Head of caudate nucleus (tissue), 42 donors: ENCODE results near the gene SHC1.
"Not testable (repeated sequence)": the region's sequence is repeated elsewhere in the genome, so short reads cannot be mapped to it uniquely, and the experiment has no call there.

Experiments
- DNase-seq, 42 donors: peaks; one replicate each; pipeline versions ENCODE4 v3.0.0 to v3.0.0-alpha.2; 2020 to 2021; ENCODE audit warnings: mixed read lengths in 7 of 42
- intact Hi-C: fragments of 100-400 bp; cut with DNase I; formaldehyde crosslinking; loops from one replicate; pipeline ENCODE4 v1.15.0; 2022

Gene SHC1

GRCh38 chr1:154999571-155000410 is 29.2 kb upstream of the SHC1 start:
- intact Hi-C loops: loop anchor here (2.0 to 10.0 kb wide), 3 partner anchors 17 to 65 kb away; partner anchors contain the start of genes EFNA4 and FLAD1
- DNase-seq: peak in 3 of 42 donors; percentile 18 to 31 (median 26)

GRCh38 chr1:154998818-154999570 is 28.4 kb upstream of the SHC1 start:
- DNase-seq: peak in 41 of 42 donors; percentile 52 to 89 (median 78)
- intact Hi-C loops: no loop called here

- DNase-seq: no peak
- intact Hi-C loops: no loop called here
These were observed 27.7 kb upstream of the SHC1 start for GRCh38 chr1:154998201-154998780.

- no peak for DNase-seq
- intact Hi-C loops: no loop called here
These were observed 26.6 kb upstream of the SHC1 start for GRCh38 chr1:154996966-154997701.

GRCh38 chr1:154995301-154995983 is 24.9 kb upstream of the SHC1 start:
- intact Hi-C loops: not testable (repeated sequence)
- DNase-seq: peak in 11 of 42 donors; percentile 28 to 76 (median 61)

- no peak for DNase-seq
- intact Hi-C loops: no loop called here
These were observed 24.0 kb upstream of the SHC1 start for GRCh38 chr1:154994591-154994990.

GRCh38 chr1:154994269-154994587 is 23.7 kb upstream of the SHC1 start:
- intact Hi-C loops: no loop called here
- no peak for DNase-seq

GRCh38 chr1:154993572-154994268 is 23.2 kb upstream of the SHC1 start, which contains the start of gene LENEP:
LENEP (plus strand) TSS chr1:154993586; CDS start chr1:154993608, 22 bp downstream.
- no peak for DNase-seq
- intact Hi-C loops: no loop called here

GRCh38 chr1:154992721-154993571 is 22.4 kb upstream of the SHC1 start:
- intact Hi-C loops: no loop called here
- no peak for DNase-seq

GRCh38 chr1:154990276-154990675 is 19.7 kb upstream of the SHC1 start:
- DNase-seq: no peak

GRCh38 chr1:154989195-154989860 is 18.8 kb upstream of the SHC1 start:
- DNase-seq: no peak
- intact Hi-C loops: no loop called here

More at GRCh38 chr1:154990276-154990675, 19.7 kb upstream of the SHC1 start:
- intact Hi-C loops: no loop called here

GRCh38 chr1:154988058-154988954 is 17.8 kb upstream of the SHC1 start:
- intact Hi-C loops: no loop called here
- no peak for DNase-seq

GRCh38 chr1:154987326-154987725 is 16.8 kb upstream of the SHC1 start:
- DNase-seq: no peak
- intact Hi-C loops: no loop called here

- intact Hi-C loops: not testable (repeated sequence)
These were observed 16.2 kb upstream of the SHC1 start for GRCh38 chr1:154986736-154987135.

GRCh38 chr1:154983776-154984466 is 13.4 kb upstream of the SHC1 start:
- DNase-seq: peak in 1 of 42 donors; percentile 19
- intact Hi-C loops: loop anchor here (2.0 kb wide), 1 partner anchor 17 kb away; no protein-coding TSS in a partner anchor

More at GRCh38 chr1:154986736-154987135, 16.2 kb upstream of the SHC1 start:
- not testable (repeated sequence) for DNase-seq
